GDM1 (cell line): ENCODE data around the gene DMD.
"Not testable (repeated sequence)": the region's sequence is repeated elsewhere in the genome, so short reads cannot be mapped to it uniquely, and the experiment has no call there.

Source experiments
- DNase-seq: peaks from one replicate; lab custom pipeline; 2025; lab: John Stamatoyannopoulos, UW

The DMD gene

GRCh38 chrX:32016195-32016594, 1195.2 kb downstream of the DMD start:
- DNase-seq = no peak

- DNase-seq = no peak
Measured at GRCh38 chrX:32010948-32011347, 1200.4 kb downstream of the DMD start.

- DNase-seq = no peak
Measured at GRCh38 chrX:32010212-32010611, 1201.1 kb downstream of the DMD start.

- DNase-seq = no peak
Measured at GRCh38 chrX:31993637-31994036, 1217.7 kb downstream of the DMD start.

- no peak for DNase-seq
Measured at GRCh38 chrX:31988975-31989374, 1222.4 kb downstream of the DMD start.

GRCh38 chrX:31981546-31982062, 1229.7 kb downstream of the DMD start:
- no peak for DNase-seq

- no peak for DNase-seq
Measured at GRCh38 chrX:31969714-31970113, 1241.6 kb downstream of the DMD start.

- DNase-seq = no peak
Measured at GRCh38 chrX:31962256-31962655, 1249.1 kb downstream of the DMD start.

- DNase-seq = no peak
Measured at GRCh38 chrX:31934842-31935370, 1276.4 kb downstream of the DMD start.

- no peak for DNase-seq
Measured at GRCh38 chrX:31934015-31934414, 1277.3 kb downstream of the DMD start.

GRCh38 chrX:31932769-31933168, 1278.6 kb downstream of the DMD start:
- no peak for DNase-seq

- DNase-seq = not testable (repeated sequence)
Measured at GRCh38 chrX:31932320-31932719, 1279.0 kb downstream of the DMD start.

GRCh38 chrX:31931225-31931624, 1280.1 kb downstream of the DMD start:
- DNase-seq = no peak

- no peak for DNase-seq
Measured at GRCh38 chrX:31929366-31929765, 1282.0 kb downstream of the DMD start.

GRCh38 chrX:31921236-31921635, 1290.1 kb downstream of the DMD start:
- DNase-seq = no peak

- no peak for DNase-seq
Measured at GRCh38 chrX:31909850-31910572, 1301.3 kb downstream of the DMD start.

- no peak for DNase-seq
Measured at GRCh38 chrX:31894152-31894551, 1317.2 kb downstream of the DMD start.

- no peak for DNase-seq
Measured at GRCh38 chrX:31893525-31893924, 1317.8 kb downstream of the DMD start.

- no peak for DNase-seq
Measured at GRCh38 chrX:31889088-31889487, 1322.3 kb downstream of the DMD start.

GRCh38 chrX:31884535-31884934, 1326.8 kb downstream of the DMD start:
- no peak for DNase-seq

GRCh38 chrX:31872007-31872406, 1339.3 kb downstream of the DMD start:
- DNase-seq = no peak

- no peak for DNase-seq
Measured at GRCh38 chrX:31870267-31870666, 1341.1 kb downstream of the DMD start.

- no peak for DNase-seq
Measured at GRCh38 chrX:31860686-31861085, 1350.7 kb downstream of the DMD start.

GRCh38 chrX:31858915-31859314, 1352.4 kb downstream of the DMD start:
- no peak for DNase-seq
